ENCODE measurements around the gene PTPN12.

Gene PTPN12

DNA sequence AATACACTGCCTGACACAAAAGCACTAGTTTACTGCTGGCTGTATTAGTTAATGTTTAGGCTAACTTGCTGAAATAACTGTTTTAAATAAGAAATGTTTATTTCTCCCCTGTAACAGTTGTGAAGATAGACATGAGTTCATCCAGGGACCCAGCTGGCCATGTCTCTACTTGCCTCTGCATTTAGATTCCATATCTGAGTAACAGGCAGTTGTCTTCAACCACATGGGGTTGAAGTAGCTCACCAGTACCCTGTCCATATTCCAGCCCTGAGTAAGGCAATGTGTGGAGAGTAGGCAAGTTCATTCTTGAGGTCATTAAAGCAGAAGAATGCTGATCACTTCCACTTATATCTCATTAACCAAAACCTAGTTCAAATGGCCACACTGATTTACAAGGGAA, 128.1 kb downstream of the PTPN12 start:
- no peak for DNase-seq

- no peak for DNase-seq
Observed at GRCh38 chr7:77667459-77668086, 130.5 kb downstream of the PTPN12 start.

GRCh38 chr7:77674878-77675277, 137.8 kb downstream of the PTPN12 start:
- peak; percentile 34 for DNase-seq

GRCh38 chr7:77679608-77680007, 142.5 kb downstream of the PTPN12 start:
- DNase-seq: no peak

GRCh38 chr7:77680266-77680665, 143.2 kb downstream of the PTPN12 start:
- no peak for DNase-seq

GRCh38 chr7:77684030-77684429, 146.9 kb downstream of the PTPN12 start:
- peak; percentile 75 for DNase-seq

- DNase-seq: no peak
Observed at GRCh38 chr7:77685233-77685632, 148.1 kb downstream of the PTPN12 start.

- DNase-seq: no peak
Observed at GRCh38 chr7:77687100-77687746, 150.1 kb downstream of the PTPN12 start.

DNA sequence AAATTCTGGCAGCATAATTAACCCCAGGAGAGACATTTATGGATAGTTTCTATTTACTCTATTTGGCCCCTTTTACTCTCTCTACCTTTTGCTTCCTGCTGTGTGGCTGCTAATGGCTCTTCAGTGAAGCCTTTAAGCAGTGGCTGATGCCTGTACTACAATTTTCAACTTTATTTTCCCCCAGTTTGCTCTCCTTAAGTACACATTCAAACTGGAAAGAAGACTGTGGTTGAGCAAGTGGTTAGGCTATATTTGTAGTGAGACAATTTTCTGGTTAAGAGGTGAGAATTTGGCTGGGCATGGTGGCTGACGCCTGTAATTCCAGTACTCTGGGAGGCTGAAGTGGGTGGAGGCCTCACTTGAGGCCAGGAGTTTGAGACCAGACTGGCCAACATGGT, 150.7 kb downstream of the PTPN12 start:
- no peak for DNase-seq
